ENCODE results near the gene ZBTB49. TPM values are rescaled to one million over a fixed set of nuclear protein-coding genes. Genes with fewer than 3 reads are reported as not detected.

The ZBTB49 gene
- total and polyA plus RNA-seq, 2 of the 4 experiments (the other 2 are of a cell fraction) = 3.2 to 4.8 TPM

- peaks cover 35% of the 10 kb centered on the region for H3K36me3 ChIP-seq (ENCODE audit: control insufficient read depth, insufficient read depth, low read length)
- BruUV-seq (replicated peaks) = no TSS peak
- no peak overlapping the region for H3K14ac ChIP-seq (replicated peaks; ENCODE audit: low read depth, low read length)
- H3K4me3 ChIP-seq (ENCODE audit: insufficient read depth, low read depth, low read length) = no peak overlapping the region
- in situ Hi-C loops (cut with MboI; ENCODE audit: low sequenced_read_pairs) = no loop called here
- H4K91ac ChIP-seq (ENCODE audit: insufficient read depth, low read depth, low read length) = no peak overlapping the region
- no peak overlapping the region for H2AK9ac ChIP-seq (replicated peaks; ENCODE audit: low read depth, low read length, poor library complexity)
- H3K9me3 ChIP-seq (ENCODE audit: control insufficient read depth, insufficient read depth, low read length) = no peaks in the 10 kb centered on the region
- intact Hi-C loops (cut with micrococcal nuclease) = no loop called here
- ATAC-seq (ENCODE audit: low read depth) (no peak), DNase-seq (no peak)
- no peak overlapping the region for H4K5ac ChIP-seq (ENCODE audit: low read depth, low read length)
- H3K4me1 ChIP-seq (ENCODE audit: control insufficient read depth, insufficient read depth, low read length) = no peaks in the 10 kb centered on the region
- H2BK20ac ChIP-seq (ENCODE audit: low read depth, low read length) = no peak overlapping the region
- ChIA-PET CTCF (no interaction called here), POLR2A (ENCODE audit: unreplicated experiment) (no interaction called here)
- no peak overlapping the region for H3K27ac ChIP-seq (ENCODE audit: insufficient read depth, low read length)
- H4K20me1 ChIP-seq (ENCODE audit: insufficient read depth, low read length) = no peaks in the 10 kb centered on the region
- no peak overlapping the region for H3K9ac ChIP-seq (ENCODE audit: low read depth, low read length)
- no peak overlapping the region for H3K4ac ChIP-seq (ENCODE audit: low read depth, low read length)
- no peaks in the 10 kb centered on the region for H3K27me3 ChIP-seq (ENCODE audit: control insufficient read depth, insufficient read depth, low read length)
- peaks cover 0 to 6% of the 10 kb centered on the region in 2 experiments; a peak in 3 of 4 replicates for H3K79me1 ChIP-seq (ENCODE audit: low read depth in 1 of 2, low read length in 2 of 2)
- H3K4me2 ChIP-seq (ENCODE audit: low read depth, low read length) = no peak overlapping the region
- no peak overlapping the region for H3K23ac ChIP-seq (ENCODE audit: low read depth, low read length)
- H3K56ac ChIP-seq (ENCODE audit: extremely low read depth, insufficient read depth, low read length) = no peak overlapping the region
- no peak overlapping the region for H2AK5ac ChIP-seq (ENCODE audit: low read depth, low read length)
- H2BK5ac ChIP-seq (ENCODE audit: low read depth, low read length, poor library complexity, severe bottlenecking) = no peak overlapping the region
- no peak overlapping the region for H4K8ac ChIP-seq (ENCODE audit: low read depth in 2 of 2, low read length in 2 of 2)
- no peak overlapping the region for H2BK15ac ChIP-seq (ENCODE audit: low read depth, low read length)
- H3K9me1 ChIP-seq (ENCODE audit: insufficient read depth, low read length) = no peaks in the 10 kb centered on the region
- WGBS, 2 experiments (ENCODE audit: extremely low coverage in 2 of 2, insufficient read length in 1 of 2) = 93% methylated on average over 11 of the region's 13 CpGs; no CpG with 5 or more reads in 1 of the 2 experiments
- H3K18ac ChIP-seq (ENCODE audit: low read depth, low read length) = no peak overlapping the region
- dilution Hi-C loops (cut with HindIII; ENCODE audit: low sequenced_read_pairs, unreplicated experiment) = no loop called here
- no peak overlapping the region for H2BK120ac ChIP-seq (ENCODE audit: low read depth, low read length)
- no peak overlapping the region for H2AFZ ChIP-seq (replicated peaks; ENCODE audit: low read length, poor library complexity)
- no peak for TF ChIP-seq CHD1 (IDR thresholded peaks at IDR 0.05; ENCODE audit: low read depth, low read length)
- TF ChIP-seq RCOR1 (IDR thresholded peaks at IDR 0.05; ENCODE audit: insufficient replicate concordance, low read length) = no peak
- no peak for TF ChIP-seq SMC3 (IDR thresholded peaks at IDR 0.05; ENCODE audit: low read depth, low read length)
- no peak for TF ChIP-seq POLR2A (IDR thresholded peaks at IDR 0.05; ENCODE audit: low read depth, low read length)
- TF ChIP-seq CTCF (conservative IDR thresholded peaks at IDR 0.05; ENCODE audit: low read depth, low read length) = no peak
- no peak for TF ChIP-seq MAFK (IDR thresholded peaks at IDR 0.05; ENCODE audit: low read depth, low read length)
- no peak for TF ChIP-seq CEBPB (IDR thresholded peaks at IDR 0.05; ENCODE audit: low read depth, low read length)
Observed at GRCh38 chr4:4316150-4316495, 26.1 kb downstream of the ZBTB49 start.

Measured in IMR-90 (cell line).